ENCODE measurements around the gene AHRR.
A peak's percentile ranks its signal among the peaks of the same experiment; 100 is the strongest.

The AHRR gene

DNA sequence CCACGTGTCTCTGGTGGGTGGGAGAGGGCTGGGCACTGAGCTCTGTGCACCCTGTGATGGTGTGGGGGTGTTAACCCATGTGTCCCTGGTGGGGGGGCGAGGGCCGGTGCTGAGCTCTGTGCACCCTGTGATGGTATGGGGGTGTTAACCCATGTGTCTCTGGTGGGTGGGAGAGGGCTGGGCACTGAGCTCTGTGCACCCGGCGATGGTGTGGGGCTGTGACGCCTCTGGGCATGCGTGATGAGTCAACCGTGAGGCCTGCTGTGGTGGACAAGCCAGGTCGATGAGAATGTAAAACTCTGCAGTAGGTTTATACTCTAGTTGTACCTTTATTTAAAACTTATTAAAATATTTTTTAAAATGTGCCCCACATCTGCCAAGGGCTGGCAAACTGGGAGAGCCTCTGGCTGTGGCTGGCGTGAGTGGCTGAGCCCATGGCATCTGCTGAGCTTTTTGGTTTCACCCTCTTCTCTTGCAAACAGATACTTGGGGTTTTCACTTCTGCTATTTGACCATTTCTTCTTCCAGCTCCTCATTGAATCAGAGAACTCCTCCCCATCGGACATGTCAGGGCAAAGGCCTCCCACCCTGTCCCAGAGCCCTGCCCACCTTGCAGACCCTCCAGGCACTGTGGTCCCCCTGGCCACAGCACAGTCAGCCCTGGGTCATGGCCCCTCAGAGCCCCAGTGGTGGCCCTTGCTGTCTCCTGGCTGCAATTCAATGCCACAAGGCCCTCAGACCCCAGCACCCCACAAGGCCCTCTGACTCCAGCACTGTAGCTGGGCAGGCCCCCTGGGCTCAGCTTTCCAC lies 103.0 kb downstream of the AHRR start:
- TF ChIP-seq ZBTB7A (IDR thresholded peaks at IDR 0.05; ENCODE audit: low read depth) (no peak), RAD21 (IDR thresholded peaks at IDR 0.05; ENCODE audit: low read depth) (no peak), NFIC (IDR thresholded peaks at IDR 0.05) (no peak), FOXM1 (IDR thresholded peaks at IDR 0.05; ENCODE audit: borderline replicate concordance, low read depth) (no peak), YY1 (IDR thresholded peaks at IDR 0.05; ENCODE audit: low read depth) (no peak), TEAD4 (IDR thresholded peaks at IDR 0.05) (no peak), EP300 (IDR thresholded peaks at IDR 0.05; ENCODE audit: borderline replicate concordance) (no peak), TAF1 (IDR thresholded peaks at IDR 0.05; ENCODE audit: low read depth) (no peak), CREB1 (IDR thresholded peaks at IDR 0.05; ENCODE audit: low read depth) (no peak)
- TF ChIP-seq, protein P1, sequence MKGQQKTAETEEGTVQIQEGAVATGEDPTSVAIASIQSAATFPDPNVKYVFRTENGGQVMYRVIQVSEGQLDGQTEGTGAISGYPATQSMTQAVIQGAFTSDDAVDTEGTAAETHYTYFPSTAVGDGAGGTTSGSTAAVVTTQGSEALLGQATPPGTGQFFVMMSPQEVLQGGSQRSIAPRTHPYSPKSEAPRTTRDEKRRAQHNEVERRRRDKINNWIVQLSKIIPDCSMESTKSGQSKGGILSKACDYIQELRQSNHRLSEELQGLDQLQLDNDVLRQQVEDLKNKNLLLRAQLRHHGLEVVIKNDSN (IDR thresholded peaks at IDR 0.05): no peak
- TF ChIP-seq, protein P2, sequence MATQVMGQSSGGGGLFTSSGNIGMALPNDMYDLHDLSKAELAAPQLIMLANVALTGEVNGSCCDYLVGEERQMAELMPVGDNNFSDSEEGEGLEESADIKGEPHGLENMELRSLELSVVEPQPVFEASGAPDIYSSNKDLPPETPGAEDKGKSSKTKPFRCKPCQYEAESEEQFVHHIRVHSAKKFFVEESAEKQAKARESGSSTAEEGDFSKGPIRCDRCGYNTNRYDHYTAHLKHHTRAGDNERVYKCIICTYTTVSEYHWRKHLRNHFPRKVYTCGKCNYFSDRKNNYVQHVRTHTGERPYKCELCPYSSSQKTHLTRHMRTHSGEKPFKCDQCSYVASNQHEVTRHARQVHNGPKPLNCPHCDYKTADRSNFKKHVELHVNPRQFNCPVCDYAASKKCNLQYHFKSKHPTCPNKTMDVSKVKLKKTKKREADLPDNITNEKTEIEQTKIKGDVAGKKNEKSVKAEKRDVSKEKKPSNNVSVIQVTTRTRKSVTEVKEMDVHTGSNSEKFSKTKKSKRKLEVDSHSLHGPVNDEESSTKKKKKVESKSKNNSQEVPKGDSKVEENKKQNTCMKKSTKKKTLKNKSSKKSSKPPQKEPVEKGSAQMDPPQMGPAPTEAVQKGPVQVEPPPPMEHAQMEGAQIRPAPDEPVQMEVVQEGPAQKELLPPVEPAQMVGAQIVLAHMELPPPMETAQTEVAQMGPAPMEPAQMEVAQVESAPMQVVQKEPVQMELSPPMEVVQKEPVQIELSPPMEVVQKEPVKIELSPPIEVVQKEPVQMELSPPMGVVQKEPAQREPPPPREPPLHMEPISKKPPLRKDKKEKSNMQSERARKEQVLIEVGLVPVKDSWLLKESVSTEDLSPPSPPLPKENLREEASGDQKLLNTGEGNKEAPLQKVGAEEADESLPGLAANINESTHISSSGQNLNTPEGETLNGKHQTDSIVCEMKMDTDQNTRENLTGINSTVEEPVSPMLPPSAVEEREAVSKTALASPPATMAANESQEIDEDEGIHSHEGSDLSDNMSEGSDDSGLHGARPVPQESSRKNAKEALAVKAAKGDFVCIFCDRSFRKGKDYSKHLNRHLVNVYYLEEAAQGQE (IDR thresholded peaks at IDR 0.05; ENCODE audit: low read depth): no peak
- TF ChIP-seq, protein P3, sequence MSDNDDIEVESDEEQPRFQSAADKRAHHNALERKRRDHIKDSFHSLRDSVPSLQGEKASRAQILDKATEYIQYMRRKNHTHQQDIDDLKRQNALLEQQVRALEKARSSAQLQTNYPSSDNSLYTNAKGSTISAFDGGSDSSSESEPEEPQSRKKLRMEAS (IDR thresholded peaks at IDR 0.05): no peak

DNA sequence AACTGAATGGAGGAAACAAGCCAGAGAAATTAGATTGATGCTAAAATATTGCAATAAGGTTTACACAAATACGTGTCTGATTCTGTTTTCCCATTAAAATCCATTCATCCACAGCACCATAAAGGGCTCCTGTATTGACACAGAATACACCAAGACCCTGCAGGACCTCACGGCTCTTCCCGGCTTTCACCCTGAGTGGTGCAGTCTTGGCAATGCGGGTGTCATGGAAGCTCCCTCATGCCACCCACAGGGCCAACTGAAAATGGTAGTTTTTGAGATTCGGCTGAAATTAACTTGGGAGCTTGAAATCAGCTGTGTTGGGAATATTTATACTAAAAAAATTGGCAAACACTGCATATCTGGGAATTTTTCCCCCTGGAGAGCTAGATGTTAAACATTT lies 104.2 kb downstream of the AHRR start:
- TF ChIP-seq RAD21 (IDR thresholded peaks at IDR 0.05; ENCODE audit: low read depth) (peak; percentile 46), YY1 (IDR thresholded peaks at IDR 0.05; ENCODE audit: low read depth) (no peak), TCF12 (IDR thresholded peaks at IDR 0.05; ENCODE audit: low read depth) (no peak), EGR1 (IDR thresholded peaks at IDR 0.05) (no peak)
- TF ChIP-seq, protein P2 (IDR thresholded peaks at IDR 0.05; ENCODE audit: low read depth): no peak

DNA sequence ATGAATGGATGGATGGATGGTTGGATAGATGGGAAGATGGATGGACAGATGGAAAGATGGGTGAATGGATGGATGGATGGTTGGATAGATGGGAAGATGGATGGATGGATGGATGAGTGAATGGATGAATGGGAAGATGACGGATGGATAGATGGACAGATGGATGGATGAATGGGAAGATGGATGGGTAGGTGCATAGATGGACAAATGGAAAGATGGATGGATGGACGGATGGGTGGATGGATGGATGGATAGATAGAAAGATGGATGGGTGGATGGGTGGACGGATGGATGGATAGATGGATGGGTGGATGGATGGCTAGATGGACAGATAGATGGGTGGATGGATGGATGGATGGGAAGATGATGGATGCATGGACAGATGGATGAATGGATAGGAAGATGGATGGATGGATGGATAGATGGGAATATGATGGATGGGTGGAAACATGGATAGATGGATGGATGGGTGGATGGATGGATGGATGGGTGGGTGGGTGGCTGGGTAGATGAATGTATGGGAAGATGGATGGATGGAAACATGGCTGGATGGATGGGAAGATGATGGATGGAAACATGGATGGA lies 105.0 kb downstream of the AHRR start:
- TF ChIP-seq, protein P3 (IDR thresholded peaks at IDR 0.05): no peak
- TF ChIP-seq CREB1 (IDR thresholded peaks at IDR 0.05; ENCODE audit: low read depth) (no peak), YY1 (IDR thresholded peaks at IDR 0.05; ENCODE audit: low read depth) (no peak), FOXM1 (IDR thresholded peaks at IDR 0.05; ENCODE audit: borderline replicate concordance, low read depth) (no peak), RAD21 (IDR thresholded peaks at IDR 0.05; ENCODE audit: low read depth) (no peak), ZBTB7A (IDR thresholded peaks at IDR 0.05; ENCODE audit: low read depth) (no peak), NFIC (IDR thresholded peaks at IDR 0.05) (no peak), CEBPB (IDR thresholded peaks at IDR 0.05) (no peak), EGR1 (IDR thresholded peaks at IDR 0.05) (no peak), EP300 (IDR thresholded peaks at IDR 0.05; ENCODE audit: borderline replicate concordance) (no peak), TEAD4 (IDR thresholded peaks at IDR 0.05) (no peak), TAF1 (IDR thresholded peaks at IDR 0.05; ENCODE audit: low read depth) (no peak), TCF12 (IDR thresholded peaks at IDR 0.05; ENCODE audit: low read depth) (no peak)
- TF ChIP-seq, protein P2 (IDR thresholded peaks at IDR 0.05; ENCODE audit: low read depth): no peak
- TF ChIP-seq, protein P1 (IDR thresholded peaks at IDR 0.05): no peak

DNA sequence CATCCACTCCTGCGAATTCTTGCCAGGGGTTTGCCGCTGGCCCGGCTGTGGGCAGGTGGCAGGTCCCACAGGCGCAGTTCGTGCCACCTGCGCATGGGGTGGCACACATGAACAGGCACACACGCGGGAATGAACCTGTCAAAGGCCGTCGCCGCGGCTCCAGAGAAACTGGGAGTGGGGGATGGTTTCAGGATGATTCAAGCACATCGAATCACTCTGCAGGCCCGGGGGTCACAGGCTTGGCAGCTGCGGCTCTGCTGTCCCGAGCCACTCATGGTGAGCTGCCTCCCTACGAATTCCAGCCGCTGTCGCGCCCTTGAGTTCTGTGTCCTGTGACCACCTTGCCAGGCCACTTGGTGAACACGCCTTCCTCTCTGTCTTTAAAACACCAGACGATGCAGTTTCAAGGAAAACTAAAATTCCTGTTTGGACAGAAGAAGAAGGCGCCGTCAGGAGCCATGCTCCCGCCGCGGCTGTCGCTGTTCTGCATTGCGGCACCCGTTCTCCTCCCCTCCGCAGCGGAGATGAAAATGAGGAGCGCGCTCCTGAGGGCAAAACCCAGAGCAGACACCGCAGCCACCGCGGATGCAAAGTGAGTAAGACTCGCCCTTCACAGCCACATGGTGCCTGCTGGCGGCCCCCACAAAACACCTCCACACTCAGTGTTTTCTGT lies 106.0 kb downstream of the AHRR start:
- TF ChIP-seq RAD21 (IDR thresholded peaks at IDR 0.05; ENCODE audit: low read depth) (no peak), YY1 (IDR thresholded peaks at IDR 0.05; ENCODE audit: low read depth) (no peak), CREB1 (IDR thresholded peaks at IDR 0.05; ENCODE audit: low read depth) (no peak), FOXM1 (IDR thresholded peaks at IDR 0.05; ENCODE audit: borderline replicate concordance, low read depth) (no peak), CEBPB (IDR thresholded peaks at IDR 0.05) (no peak), EP300 (IDR thresholded peaks at IDR 0.05; ENCODE audit: borderline replicate concordance) (no peak), TEAD4 (IDR thresholded peaks at IDR 0.05) (no peak), NFIC (IDR thresholded peaks at IDR 0.05) (no peak), TAF1 (IDR thresholded peaks at IDR 0.05; ENCODE audit: low read depth) (no peak), ZBTB7A (IDR thresholded peaks at IDR 0.05; ENCODE audit: low read depth) (no peak), EGR1 (IDR thresholded peaks at IDR 0.05) (no peak), TCF12 (IDR thresholded peaks at IDR 0.05; ENCODE audit: low read depth) (no peak)
- TF ChIP-seq, protein P3 (IDR thresholded peaks at IDR 0.05): no peak
- TF ChIP-seq, protein P2 (IDR thresholded peaks at IDR 0.05; ENCODE audit: low read depth): no peak
- TF ChIP-seq, protein P1 (IDR thresholded peaks at IDR 0.05): no peak
